Neural progenitor cell (in vitro differentiated cells): ENCODE data around the gene SRCIN1. TPM values are rescaled to one million over a fixed set of nuclear protein-coding genes. Genes with fewer than 3 reads are reported as not detected.
A peak's percentile ranks its signal among the peaks of the same experiment; 100 is the strongest.

ENCODE experiments used
- DNase-seq: peaks from one replicate; pipeline ENCODE4 v3.0.0-alpha.2; 2016; ENCODE audit warnings: low spot score
- H2AFZ ChIP-seq: fragments of 200-600 bp; sonication (generic); replicated peaks from 2 replicates; pipeline ENCODE4 v1.6.1; 2016; ENCODE audit warnings: antibody characterized with exemption
- H3F3A ChIP-seq: fragments of 200-600 bp; sonication (generic); 2 replicates; pipeline ENCODE4 v1.6.1; 2016; ENCODE audit warnings: antibody characterized with exemption, low read depth
- H3K27ac ChIP-seq: fragments of 200-600 bp; sonication (generic); 2 replicates; pipeline ENCODE4 v1.5.1; 2016; ENCODE audit warnings: mild to moderate bottlenecking
- H3K27me3 ChIP-seq: fragments of 200-600 bp; sonication (generic); 2 replicates; pipeline ENCODE4 v1.6.1; 2016; ENCODE audit warnings: mild to moderate bottlenecking, moderate library complexity
- H3K36me3 ChIP-seq: fragments of 200-600 bp; sonication (generic); 2 replicates; pipeline ENCODE4 v1.5.1; 2016
- H3K4me1 ChIP-seq: fragments of 200-600 bp; sonication (generic); 2 replicates; pipeline ENCODE4 v1.6.1; 2016; ENCODE audit warnings: mixed run types
- H3K4me2 ChIP-seq: fragments of 200-600 bp; sonication (generic); 2 replicates; pipeline ENCODE4 v1.6.1; 2016
- H3K4me3 ChIP-seq: fragments of 200-600 bp; sonication (generic); 2 replicates; pipeline ENCODE4 v1.5.1; 2016
- H3K79me2 ChIP-seq: fragments of 200-600 bp; sonication (generic); 2 replicates; pipeline ENCODE4 v1.6.1; 2016; ENCODE audit warnings: low read depth
- H3K9ac ChIP-seq: fragments of 200-600 bp; sonication (generic); 2 replicates; pipeline ENCODE4 v1.6.1; 2016
- H3K9me3 ChIP-seq: fragments of 200-600 bp; sonication (generic); 2 replicates; pipeline ENCODE4 v1.5.1; 2016; ENCODE audit warnings: low read depth
- H4K20me1 ChIP-seq: fragments of 200-600 bp; sonication (generic); 2 replicates; pipeline ENCODE4 v1.6.1; 2016; ENCODE audit warnings: low read depth
- H3K27ac Mint-ChIP-seq: 3 replicates; pipeline ENCODE4 v1.8.0; 2021; ENCODE audit warnings: mixed read lengths
- H3K27me3 Mint-ChIP-seq: 2 replicates; pipeline ENCODE4 v1.8.0; 2022; ENCODE audit warnings: low read depth, mild to moderate bottlenecking, inconsistent platforms, moderate library complexity, mixed read lengths; ENCODE audit not compliant: insufficient read depth
- H3K36me3 Mint-ChIP-seq: 3 replicates; pipeline ENCODE4 v1.8.0; 2021; ENCODE audit warnings: mixed read lengths
- H3K4me1 Mint-ChIP-seq: 3 replicates; pipeline ENCODE4 v1.8.0; 2021; ENCODE audit warnings: mixed read lengths
- H3K4me3 Mint-ChIP-seq: 3 replicates; pipeline ENCODE4 v1.8.0; 2021; ENCODE audit warnings: mild to moderate bottlenecking, moderate library complexity, mixed read lengths
- H3K9me3 Mint-ChIP-seq: 3 replicates; pipeline ENCODE4 v1.8.0; 2020; ENCODE audit warnings: mixed read lengths
- CTCF ChIP-seq: fragments of 200-600 bp; sonication (generic); IDR thresholded peaks from 2 replicates; pipeline ENCODE4 v1.5.1; 2017; ENCODE audit warnings: antibody characterized with exemption, mild to moderate bottlenecking
- EZH2 ChIP-seq: fragments of 200-600 bp; sonication (generic); IDR thresholded peaks from 2 replicates; pipeline ENCODE4 v1.6.1; 2017; ENCODE audit warnings: antibody characterized with exemption, mild to moderate bottlenecking, moderate library complexity
- EZH2phosphoT487 ChIP-seq: fragments of 200-600 bp; sonication (generic); IDR thresholded peaks from 2 replicates; pipeline ENCODE4 v1.6.1; 2017; ENCODE audit warnings: antibody characterized with exemption
- total RNA-seq: library from RNA; depleted of rRNA; stranded (reverse); fragments of >200 nt; gene quantifications from 2 replicates; pipeline ENCODE4 v1.2.3, GENCODE V29; 2015; ENCODE audit warnings: low replicate concordance

SRCIN1 gene
- total RNA-seq, 1 donor from 2014 or later: 3.8 TPM

GRCh38 chr17:38558728-38559050 is 47.1 kb downstream of the SRCIN1 start:
- peaks cover 36% of the 10 kb centered on the region for H3K4me1 Mint-ChIP-seq
- peak overlapping the region; percentile 82 for H3K4me2 ChIP-seq
- H3K27ac Mint-ChIP-seq: no peak overlapping the region
- H4K20me1 ChIP-seq: peaks cover 51% of the 10 kb centered on the region
- H3F3A ChIP-seq: peaks cover 40% of the 10 kb centered on the region
- no peaks in the 10 kb centered on the region for H3K9me3 ChIP-seq
- H3K4me1 ChIP-seq: peaks cover 26% of the 10 kb centered on the region
- H3K36me3 Mint-ChIP-seq: peaks cover 4% of the 10 kb centered on the region
- H3K27ac ChIP-seq: no peak overlapping the region
- peaks cover 41% of the 10 kb centered on the region for H3K27me3 Mint-ChIP-seq
- H3K4me3 Mint-ChIP-seq: peak overlapping the region; percentile 82
- H3K9ac ChIP-seq: no peak overlapping the region
- TF ChIP-seq CTCF: no peak
- TF ChIP-seq EZH2: no peak
- no peak for TF ChIP-seq EZH2phosphoT487
- H3K9me3 Mint-ChIP-seq: no peaks in the 10 kb centered on the region
- peak; percentile 40 for DNase-seq
- H2AFZ ChIP-seq: no peak overlapping the region
- H3K27me3 ChIP-seq: peaks cover 55% of the 10 kb centered on the region
- no peaks in the 10 kb centered on the region for H3K36me3 ChIP-seq
- no peaks in the 10 kb centered on the region for H3K79me2 ChIP-seq
- peak overlapping the region; percentile 50 for H3K4me3 ChIP-seq

- H3K27ac Mint-ChIP-seq: peak overlapping the region; percentile 76
- DNase-seq: peak; percentile 98
- Histone ChIP-seq H3K36me3 (no peaks in the 10 kb centered on the region), H2AFZ (peak overlapping the region; percentile 55), H3K4me3 (peak overlapping the region; percentile 50), H3K27ac (no peak overlapping the region), H4K20me1 (peaks cover 45% of the 10 kb centered on the region), H3F3A (peaks cover 35% of the 10 kb centered on the region), H3K27me3 (peaks cover 49% of the 10 kb centered on the region), H3K79me2 (no peaks in the 10 kb centered on the region), H3K4me2 (peak overlapping the region; percentile 82), H3K9me3 (no peaks in the 10 kb centered on the region), H3K4me1 (peaks cover 20% of the 10 kb centered on the region), H3K9ac (no peak overlapping the region)
- peaks cover 32% of the 10 kb centered on the region for H3K4me1 Mint-ChIP-seq
- TF ChIP-seq EZH2 (no peak), CTCF (peak; percentile 84), EZH2phosphoT487 (peak; percentile 7)
- H3K9me3 Mint-ChIP-seq: no peaks in the 10 kb centered on the region
- peaks cover 37% of the 10 kb centered on the region for H3K27me3 Mint-ChIP-seq
- H3K36me3 Mint-ChIP-seq: peaks cover 4% of the 10 kb centered on the region
- H3K4me3 Mint-ChIP-seq: peak overlapping the region; percentile 82
These were observed 47.7 kb downstream of the SRCIN1 start for GRCh38 chr17:38557836-38558727.

GRCh38 chr17:38557396-38557795 is 48.4 kb downstream of the SRCIN1 start:
- Mint-ChIP-seq H3K4me3 (peak overlapping the region; percentile 72), H3K4me1 (peaks cover 31% of the 10 kb centered on the region), H3K27me3 (peaks cover 30% of the 10 kb centered on the region), H3K27ac (peak overlapping the region; percentile 76), H3K36me3 (peaks cover 4% of the 10 kb centered on the region), H3K9me3 (no peaks in the 10 kb centered on the region)
- H3K4me1 ChIP-seq: peaks cover 15% of the 10 kb centered on the region
- DNase-seq: no peak
- H3K4me2 ChIP-seq: no peak overlapping the region
- no peak overlapping the region for H3K9ac ChIP-seq
- TF ChIP-seq EZH2phosphoT487 (no peak), CTCF (no peak), EZH2 (no peak)
- no peak overlapping the region for H3K27ac ChIP-seq
- H3K79me2 ChIP-seq: no peaks in the 10 kb centered on the region
- peaks cover 38% of the 10 kb centered on the region for H4K20me1 ChIP-seq
- H3K36me3 ChIP-seq: no peaks in the 10 kb centered on the region
- H3K9me3 ChIP-seq: no peaks in the 10 kb centered on the region
- no peak overlapping the region for H2AFZ ChIP-seq
- peaks cover 42% of the 10 kb centered on the region for H3K27me3 ChIP-seq
- H3K4me3 ChIP-seq: no peak overlapping the region
- H3F3A ChIP-seq: peaks cover 31% of the 10 kb centered on the region
